SK-N-MC (cell line): ENCODE data around the gene PRKCQ.

Source experiments
- EZH2 ChIP-seq: fragments of 200-600 bp; sonication (generic); IDR thresholded peaks from one replicate; pipeline ENCODE4 v1.6.1; 2017; ENCODE audit warnings: antibody characterized with exemption
- POLR2AphosphoS5 ChIP-seq: IDR thresholded peaks from 2 replicates; pipeline ENCODE4 v1.6.1; 2012; ENCODE audit warnings: mild to moderate bottlenecking, low read depth, low read length, borderline replicate concordance

GRCh38 chr10:6607778-6608177 is 27.7 kb upstream of the PRKCQ start:
- no peak for TF ChIP-seq EZH2
- TF ChIP-seq POLR2AphosphoS5, result no peak
